ENCODE measurements around the gene STRBP.

Gene STRBP

GRCh38 chr9:123234853-123235252, 33.5 kb downstream of the STRBP start:
- TF ChIP-seq CTCF (conservative IDR thresholded peaks at IDR 0.05; ENCODE audit: low read depth, low read length) = no peak
- no peak overlapping the region for H3K4me3 ChIP-seq (ENCODE audit: low read length)
- no peak for DNase-seq (ENCODE audit: low read depth)

GRCh38 chr9:123232332-123232731, 36.1 kb downstream of the STRBP start:
- no peak for DNase-seq (ENCODE audit: low read depth)
- no peak overlapping the region for H3K4me3 ChIP-seq (ENCODE audit: low read length)
- no peak for TF ChIP-seq CTCF (conservative IDR thresholded peaks at IDR 0.05; ENCODE audit: low read depth, low read length)

- no peak for DNase-seq (ENCODE audit: low read depth)
- no peak for TF ChIP-seq CTCF (conservative IDR thresholded peaks at IDR 0.05; ENCODE audit: low read depth, low read length)
- H3K4me3 ChIP-seq (ENCODE audit: low read length) = no peak overlapping the region
Measured at GRCh38 chr9:123231421-123231820, 37.0 kb downstream of the STRBP start.

- DNase-seq (ENCODE audit: low read depth) = no peak
- no peak overlapping the region for H3K4me3 ChIP-seq (ENCODE audit: low read length)
- no peak for TF ChIP-seq CTCF (conservative IDR thresholded peaks at IDR 0.05; ENCODE audit: low read depth, low read length)
Measured at GRCh38 chr9:123228967-123229366, 39.4 kb downstream of the STRBP start.

GRCh38 chr9:123225995-123226394, 42.4 kb downstream of the STRBP start:
- no peak overlapping the region for H3K4me3 ChIP-seq (ENCODE audit: low read length)
- DNase-seq (ENCODE audit: low read depth) = no peak
- no peak for TF ChIP-seq CTCF (conservative IDR thresholded peaks at IDR 0.05; ENCODE audit: low read depth, low read length)

- DNase-seq (ENCODE audit: low read depth) = no peak
- H3K4me3 ChIP-seq (ENCODE audit: low read length) = no peak overlapping the region
- peak; percentile 57 for TF ChIP-seq CTCF (conservative IDR thresholded peaks at IDR 0.05; ENCODE audit: low read depth, low read length)
Measured at GRCh38 chr9:123225374-123225813, 43.0 kb downstream of the STRBP start.

GRCh38 chr9:123220127-123220526, 48.3 kb downstream of the STRBP start:
- no peak for TF ChIP-seq CTCF (conservative IDR thresholded peaks at IDR 0.05; ENCODE audit: low read depth, low read length)
- DNase-seq (ENCODE audit: low read depth) = no peak
- no peak overlapping the region for H3K4me3 ChIP-seq (ENCODE audit: low read length)

Data from retinal pigment epithelial cell (primary cell).